DMS153 (cell line): Measurements from ENCODE around the gene CD28.
"Not testable (repeated sequence)": the region's sequence is repeated elsewhere in the genome, so short reads cannot be mapped to it uniquely, and the experiment has no call there.

Source experiments
- DNase-seq: peaks from one replicate; lab custom pipeline; 2025; lab: John Stamatoyannopoulos, UW

CD28 gene

DNA sequence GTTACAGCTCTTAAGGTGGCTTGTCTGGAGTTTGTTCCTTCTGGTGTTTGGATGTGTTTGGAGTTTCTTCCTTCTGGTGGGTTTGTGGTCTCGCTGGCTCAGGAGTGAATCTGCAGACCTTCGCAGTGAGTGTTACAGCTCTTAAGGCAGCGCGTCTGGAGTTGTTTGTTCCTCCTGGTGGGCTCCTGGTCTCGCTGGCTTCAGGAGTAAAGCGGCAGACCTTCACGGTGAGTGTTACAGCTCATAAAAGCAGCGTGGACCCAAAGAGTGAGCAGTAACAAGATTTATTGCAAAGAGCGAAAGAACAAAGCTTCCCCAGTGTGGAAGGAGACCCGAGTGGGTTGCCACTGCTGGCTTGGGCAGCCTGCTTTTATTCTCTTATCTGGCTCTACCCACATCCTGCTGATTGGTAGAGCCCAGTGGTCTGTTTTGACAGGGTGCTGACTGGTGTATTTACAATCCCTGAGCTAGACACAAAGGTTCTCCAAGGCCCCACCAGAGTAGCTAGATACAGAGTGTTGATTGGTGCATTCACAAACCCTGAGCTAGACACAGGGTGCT lies 78.4 kb downstream of the CD28 start:
- DNase-seq = not testable (repeated sequence)

GRCh38 chr2:203785391-203786110 lies 79.1 kb downstream of the CD28 start:
- not testable (repeated sequence) for DNase-seq

DNA sequence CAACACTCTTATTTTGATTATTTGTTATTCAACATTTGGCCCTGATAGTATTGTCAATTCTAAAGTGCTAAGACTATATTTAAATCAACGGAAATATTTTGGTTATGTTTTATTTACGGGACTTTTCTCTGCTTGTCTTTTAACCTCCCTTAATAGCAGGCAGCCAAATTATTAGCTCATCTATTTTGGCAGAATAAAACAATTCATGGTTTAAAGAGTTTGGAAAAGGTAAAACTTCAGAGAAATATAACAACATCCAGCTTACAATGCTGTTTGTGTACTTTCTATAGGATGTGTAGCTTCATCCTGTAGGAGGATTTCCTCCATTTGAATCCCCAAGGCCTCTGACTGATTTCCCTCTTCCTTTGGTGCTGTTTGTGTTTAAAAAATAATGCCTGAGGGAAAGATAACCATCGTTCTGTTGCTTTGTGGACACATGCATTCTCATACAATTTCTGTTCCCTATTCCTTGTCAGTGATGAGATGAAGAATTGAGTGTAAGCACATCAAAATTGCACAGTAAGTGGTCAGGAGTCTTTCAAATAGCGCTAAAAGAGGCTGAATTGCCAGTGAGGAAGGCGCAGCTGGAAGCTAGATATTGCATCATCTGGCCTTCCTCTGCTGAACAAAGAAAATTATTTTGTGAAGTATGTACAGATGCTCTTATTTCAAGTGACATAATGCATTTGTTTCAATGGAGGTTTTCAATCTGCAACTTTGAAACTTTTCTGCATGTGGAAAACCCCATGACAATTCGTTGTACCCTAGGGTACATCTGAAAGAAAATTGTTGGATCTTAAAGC lies 80.3 kb downstream of the CD28 start:
- peak; percentile 9 for DNase-seq

GRCh38 chr2:203787979-203788378 lies 81.5 kb downstream of the CD28 start:
- DNase-seq = no peak
